SK-N-SH treated with all-trans-retinoic acid at 6 μM for 48 hours (cell line): Measurements from ENCODE around the gene CCDC57.

ENCODE experiments used
- ARNTL ChIP-seq: fragments of 450-650 bp; formaldehyde crosslinking; IDR thresholded peaks from 2 replicates; pipeline ENCODE4 v1.5.0; 2020; ENCODE audit warnings: low read depth, mild to moderate bottlenecking, moderate library complexity, borderline replicate concordance
- CREB5 ChIP-seq: fragments of 250-450 bp; sonication (Bioruptor Pico); IDR thresholded peaks from 2 replicates; pipeline ENCODE4 v1.5.1; 2020; ENCODE audit warnings: low read depth, mild to moderate bottlenecking, moderate library complexity
- TCF4 ChIP-seq: fragments of 250-450 bp; sonication (Bioruptor Pico); IDR thresholded peaks from 2 replicates; pipeline ENCODE4 v1.8.0; 2021; ENCODE audit warnings: mild to moderate bottlenecking, moderate library complexity, borderline replicate concordance

- TF ChIP-seq ARNTL (CRISPR knock-in tag) (no peak), TCF4 (no peak), CREB5 (CRISPR knock-in tag) (no peak)
Measured at GRCh38 chr17:82114447-82114846, 98.2 kb downstream of the CCDC57 start.
